ENCODE results near the gene ANKK1.

- TF ChIP-seq CTCF (IDR thresholded peaks at IDR 0.05; ENCODE audit: control extremely low read depth in 1 of 3, insufficient read depth in 1 of 3, low read depth in 1 of 3, low read length in 3 of 3) (no peak), POLR2A (IDR thresholded peaks at IDR 0.05; ENCODE audit: control extremely low read depth in 1 of 2, low read depth in 2 of 2, low read length in 2 of 2) (no peak), SIX5 (IDR thresholded peaks at IDR 0.05; ENCODE audit: low read depth, low read length) (no peak), SRF (IDR thresholded peaks at IDR 0.05; ENCODE audit: low read depth, low read length) (no peak), EP300 (IDR thresholded peaks at IDR 0.05; ENCODE audit: borderline replicate concordance in 1 of 2, low read depth in 2 of 2, low read length in 2 of 2) (no peak), EZH2 (IDR thresholded peaks at IDR 0.05; ENCODE audit: low read depth, low read length, severe bottlenecking) (no peak), PHF8 (conservative IDR thresholded peaks at IDR 0.05; ENCODE audit: low read depth, low read length) (no peak), TBP (IDR thresholded peaks at IDR 0.05; ENCODE audit: low read depth, low read length) (no peak), BCL11A (IDR thresholded peaks at IDR 0.05; ENCODE audit: low read depth in 2 of 2, low read length in 2 of 2) (no peak), KDM5A (IDR thresholded peaks at IDR 0.05; ENCODE audit: low read length) (no peak)
These were observed 31.4 kb upstream of the ANKK1 start for GRCh38 chr11:113356203-113356602.
